MCF 10A (cell line): ENCODE measurements around the gene METTL1. TPM values are rescaled to one million over a fixed set of nuclear protein-coding genes. Genes with fewer than 3 reads are reported as not detected.

Experiments
- BruUV-seq: library from RNA; stranded (reverse); fragments of 400-500 nt; replicated peaks from 2 replicates; lab custom pipeline; 2021; lab: Mats Ljungman, UMichigan
- CTCF ChIA-PET: fragments of 300-600 bp; sonication (Branson Sonifier 250); formaldehyde crosslinking; extraction: SDS; loops from one replicate; lab custom pipeline; 2021; ENCODE audit warnings: antibody characterized with exemption, inconsistent platforms; lab: Yijun Ruan, JAX
- POLR2A ChIA-PET: fragments of 300-600, 350-650 bp; sonication (Branson Sonifier 250); formaldehyde crosslinking; extraction: SDS; loops from one replicate; lab custom pipeline; 2020; ENCODE audit warnings: antibody characterized with exemption, inconsistent platforms; lab: Yijun Ruan, JAX
- DNase-seq: peaks from one replicate; pipeline ENCODE4 v3.0.0-alpha.2; 2018; ENCODE audit not compliant: unreplicated experiment
- H3K27ac Mint-ChIP-seq: one replicate; pipeline ENCODE4 v1.8.0; 2022; ENCODE audit warnings: mild to moderate bottlenecking, low read depth, mixed read lengths; ENCODE audit not compliant: unreplicated experiment
- H3K27me3 Mint-ChIP-seq: one replicate; pipeline ENCODE4 v1.8.0; 2022; ENCODE audit warnings: mixed read lengths; ENCODE audit not compliant: insufficient read depth, unreplicated experiment
- H3K36me3 Mint-ChIP-seq: one replicate; pipeline ENCODE4 v1.8.0; 2022; ENCODE audit warnings: mild to moderate bottlenecking, moderate library complexity, mixed read lengths; ENCODE audit not compliant: insufficient read depth, unreplicated experiment
- H3K4me1 Mint-ChIP-seq: one replicate; pipeline ENCODE4 v1.8.0; 2022; ENCODE audit warnings: mixed read lengths; ENCODE audit not compliant: insufficient read depth, unreplicated experiment
- H3K4me3 Mint-ChIP-seq: one replicate; pipeline ENCODE4 v1.8.0; 2022; ENCODE audit warnings: mild to moderate bottlenecking, moderate library complexity, mixed read lengths; ENCODE audit not compliant: unreplicated experiment
- H3K9me3 Mint-ChIP-seq: one replicate; pipeline ENCODE4 v1.8.0; 2022; ENCODE audit warnings: mixed read lengths; ENCODE audit not compliant: unreplicated experiment
- CTCF ChIP-seq: fragments of 200-600 bp; IDR thresholded peaks from one replicate; pipeline ENCODE4 v1.8.0; 2022; ENCODE audit warnings: antibody characterized with exemption, mild to moderate bottlenecking; ENCODE audit not compliant: unreplicated experiment
- intact Hi-C: fragments of 100-400 bp; cut with micrococcal nuclease; formaldehyde crosslinking; loops from 2 replicates; pipeline ENCODE4 v1.14.1; 2022
- total RNA-seq: library from RNA; stranded (reverse); gene quantifications from 2 replicates; pipeline ENCODE4 v1.2.3, GENCODE V29; 2022

METTL1 gene
- total RNA-seq, 1 experiment from 2014 or later: 40.6 TPM

GRCh38 chr12:57731411-57732080 is 40.4 kb downstream of the METTL1 start:
- POLR2A ChIA-PET: interaction anchor here (1.2 to 1.6 kb wide), 2 partner anchors 13 to 37 kb away, joined by 5 to 6 read pairs; partner anchors contain the start of genes OS9 and TSPAN31
- TF ChIP-seq CTCF: no peak
- DNase-seq: no peak
- CTCF ChIA-PET: interaction anchor here (0.6 to 1.2 kb wide), 5 partner anchors 11 to 206 kb away, joined by 3 to 4 read pairs (median 3); no protein-coding TSS in a partner anchor
- H3K36me3 Mint-ChIP-seq: no peaks in the 10 kb centered on the region
- H3K4me1 Mint-ChIP-seq: peaks cover 4% of the 10 kb centered on the region
- no peak overlapping the region for H3K4me3 Mint-ChIP-seq
- H3K27me3 Mint-ChIP-seq: peaks cover 28% of the 10 kb centered on the region
- H3K27ac Mint-ChIP-seq: no peak overlapping the region
- BruUV-seq: no TSS peak
- intact Hi-C loops: no loop called here
- H3K9me3 Mint-ChIP-seq: no peaks in the 10 kb centered on the region

GRCh38 chr12:57730336-57731067 is 41.4 kb downstream of the METTL1 start:
- no peaks in the 10 kb centered on the region for H3K36me3 Mint-ChIP-seq
- no peaks in the 10 kb centered on the region for H3K4me1 Mint-ChIP-seq
- no peaks in the 10 kb centered on the region for H3K9me3 Mint-ChIP-seq
- H3K27me3 Mint-ChIP-seq: peaks cover 17% of the 10 kb centered on the region
- intact Hi-C loops: no loop called here
- H3K27ac Mint-ChIP-seq: no peak overlapping the region
- H3K4me3 Mint-ChIP-seq: no peak overlapping the region
- ChIA-PET POLR2A (no interaction called here), CTCF (interaction anchor here (0.9 to 1.2 kb wide), 2 partner anchors 20 to 52 kb away, joined by 3 to 6 read pairs; partner anchors contain the start of gene TSFM)
- no peak for DNase-seq
- no TSS peak for BruUV-seq
- TF ChIP-seq CTCF: no peak

- no peak for TF ChIP-seq CTCF
- no peak overlapping the region for H3K4me3 Mint-ChIP-seq
- no peak overlapping the region for H3K27ac Mint-ChIP-seq
- H3K9me3 Mint-ChIP-seq: no peaks in the 10 kb centered on the region
- BruUV-seq: no TSS peak
- no peak for DNase-seq
- H3K36me3 Mint-ChIP-seq: no peaks in the 10 kb centered on the region
- intact Hi-C loops: no loop called here
- H3K27me3 Mint-ChIP-seq: peaks cover 6% of the 10 kb centered on the region
- ChIA-PET POLR2A (no interaction called here), CTCF (interaction anchor here (0.9 kb wide), 1 partner anchor 109 kb away, joined by 4 read pairs; no protein-coding TSS in a partner anchor)
- H3K4me1 Mint-ChIP-seq: no peaks in the 10 kb centered on the region
Observed at GRCh38 chr12:57729321-57729844, 42.5 kb downstream of the METTL1 start.
